ENCODE results near the gene CCNO. TPM values are rescaled to one million over a fixed set of nuclear protein-coding genes. Genes with fewer than 3 reads are reported as not detected.

Gene CCNO
- not detected for total RNA-seq

GRCh38 chr5:55232985-55233928 lies at the start of gene CCNO:
Gene CCNO (minus strand): TSS chr5:55233608. CDS start chr5:55233523, 85 bp downstream.
- H3K4me3 Mint-ChIP-seq, result peak within 1 kb of the TSS; percentile 90
- H3K36me3 Mint-ChIP-seq, result no peaks in the 10 kb centered on the region
- no peak for DNase-seq (ENCODE audit: low spot score)
- peaks cover 18 to 24% of the 10 kb centered on the region in 2 donors for H3K4me1 Mint-ChIP-seq (ENCODE audit: low read depth in 2 of 2)
- H3K27me3 Mint-ChIP-seq, result peaks cover 56 to 69% of the 10 kb centered on the region in 2 donors
- H3K9me3 Mint-ChIP-seq, result no peaks in the 10 kb centered on the region
- peak within 1 kb of the TSS in 1 of 2 donors; percentile 50 for H3K27ac Mint-ChIP-seq
- peak; percentile 91 to 93 for ATAC-seq

GRCh38 chr5:55278778-55279177 lies 45.4 kb upstream of the CCNO start:
- Mint-ChIP-seq H3K4me1 (ENCODE audit: low read depth in 2 of 2) (no peaks in the 10 kb centered on the region), H3K9me3 (no peaks in the 10 kb centered on the region), H3K36me3 (peaks cover 30% of the 10 kb centered on the region), H3K27ac (no peak overlapping the region), H3K27me3 (no peaks in the 10 kb centered on the region), H3K4me3 (no peak overlapping the region)
- DNase-seq (ENCODE audit: low spot score) (no peak), ATAC-seq (no peak)

GRCh38 chr5:55276771-55277170 lies 43.4 kb upstream of the CCNO start:
- Mint-ChIP-seq H3K4me3 (no peak overlapping the region), H3K27ac (no peak overlapping the region), H3K4me1 (ENCODE audit: low read depth in 2 of 2) (no peaks in the 10 kb centered on the region), H3K27me3 (no peaks in the 10 kb centered on the region), H3K36me3 (peaks cover 26% of the 10 kb centered on the region), H3K9me3 (no peaks in the 10 kb centered on the region)
- DNase-seq (ENCODE audit: low spot score) (no peak), ATAC-seq (no peak)

- Mint-ChIP-seq H3K27ac (no peak overlapping the region), H3K36me3 (peaks cover 13% of the 10 kb centered on the region), H3K27me3 (no peaks in the 10 kb centered on the region), H3K4me1 (ENCODE audit: low read depth in 2 of 2) (no peaks in the 10 kb centered on the region), H3K4me3 (no peak overlapping the region), H3K9me3 (no peaks in the 10 kb centered on the region)
- DNase-seq (ENCODE audit: low spot score) (no peak), ATAC-seq (no peak)
These were observed 24.9 kb upstream of the CCNO start for GRCh38 chr5:55258339-55258738.

- ATAC-seq (no peak), DNase-seq (ENCODE audit: low spot score) (no peak)
- no peak overlapping the region for H3K27ac Mint-ChIP-seq
- no peak overlapping the region for H3K4me3 Mint-ChIP-seq
- peaks cover 13% of the 10 kb centered on the region for H3K36me3 Mint-ChIP-seq
- H3K27me3 Mint-ChIP-seq, result no peaks in the 10 kb centered on the region
- no peaks in the 10 kb centered on the region for H3K9me3 Mint-ChIP-seq
- H3K4me1 Mint-ChIP-seq (ENCODE audit: low read depth in 2 of 2), result no peaks in the 10 kb centered on the region
These were observed 21.4 kb upstream of the CCNO start for GRCh38 chr5:55254802-55255201.

- Mint-ChIP-seq H3K9me3 (peaks cover 3% of the 10 kb centered on the region), H3K27ac (no peak overlapping the region), H3K4me1 (ENCODE audit: low read depth in 2 of 2) (no peaks in the 10 kb centered on the region), H3K36me3 (peaks cover 22% of the 10 kb centered on the region), H3K4me3 (no peak overlapping the region), H3K27me3 (peaks cover 0 to 7% of the 10 kb centered on the region in 2 donors)
- no peak for DNase-seq (ENCODE audit: low spot score)
- no peak for ATAC-seq
These were observed 16.7 kb upstream of the CCNO start for GRCh38 chr5:55250064-55250463.

- H3K4me1 Mint-ChIP-seq (ENCODE audit: low read depth in 2 of 2), result no peaks in the 10 kb centered on the region
- no peaks in the 10 kb centered on the region for H3K9me3 Mint-ChIP-seq
- no peaks in the 10 kb centered on the region for H3K36me3 Mint-ChIP-seq
- no peak for DNase-seq (ENCODE audit: low spot score)
- no peak overlapping the region for H3K27ac Mint-ChIP-seq
- no peak for ATAC-seq
- H3K27me3 Mint-ChIP-seq, result peaks cover 18 to 25% of the 10 kb centered on the region in 2 donors
- no peak overlapping the region for H3K4me3 Mint-ChIP-seq
These were observed 8.3 kb upstream of the CCNO start for GRCh38 chr5:55241746-55242145.

- H3K27me3 Mint-ChIP-seq, result peaks cover 35 to 43% of the 10 kb centered on the region in 2 donors
- no peaks in the 10 kb centered on the region for H3K9me3 Mint-ChIP-seq
- DNase-seq (ENCODE audit: low spot score) (no peak), ATAC-seq (no peak)
- peaks cover 13 to 15% of the 10 kb centered on the region in 2 donors for H3K4me1 Mint-ChIP-seq (ENCODE audit: low read depth in 2 of 2)
- no peak overlapping the region for H3K4me3 Mint-ChIP-seq
- no peak overlapping the region for H3K27ac Mint-ChIP-seq
- no peaks in the 10 kb centered on the region for H3K36me3 Mint-ChIP-seq
These were observed 3.4 kb upstream of the CCNO start for GRCh38 chr5:55236800-55237199.

- Mint-ChIP-seq H3K36me3 (no peaks in the 10 kb centered on the region), H3K9me3 (no peaks in the 10 kb centered on the region), H3K27me3 (peaks cover 53 to 68% of the 10 kb centered on the region in 2 donors), H3K4me1 (ENCODE audit: low read depth in 2 of 2) (peaks cover 18 to 23% of the 10 kb centered on the region in 2 donors), H3K27ac (no peak overlapping the region), H3K4me3 (peak overlapping the region; percentile 81)
- no peak for ATAC-seq
- no peak for DNase-seq (ENCODE audit: low spot score)
These were observed 803 bp upstream of the CCNO start for GRCh38 chr5:55234121-55234700.

GRCh38 chr5:55232271-55232984 lies 980 bp downstream of the CCNO start:
- ATAC-seq, result no peak
- peak overlapping the region in 1 of 2 donors; percentile 50 for H3K27ac Mint-ChIP-seq

GRCh38 chr5:55231919-55232270 lies 1.5 kb downstream of the CCNO start:
- Mint-ChIP-seq H3K27ac (peak overlapping the region in 1 of 2 donors; percentile 50), H3K4me1 (ENCODE audit: low read depth in 2 of 2) (peaks cover 22 to 30% of the 10 kb centered on the region in 2 donors), H3K36me3 (no peaks in the 10 kb centered on the region), H3K4me3 (peak overlapping the region; percentile 90), H3K27me3 (peaks cover 59 to 73% of the 10 kb centered on the region in 2 donors), H3K9me3 (no peaks in the 10 kb centered on the region)
- DNase-seq (ENCODE audit: low spot score) (no peak), ATAC-seq (no peak)

More at GRCh38 chr5:55232271-55232984, 980 bp downstream of the CCNO start:
- Mint-ChIP-seq H3K36me3 (no peaks in the 10 kb centered on the region), H3K4me3 (peak overlapping the region; percentile 90), H3K4me1 (ENCODE audit: low read depth in 2 of 2) (peaks cover 22 to 30% of the 10 kb centered on the region in 2 donors), H3K9me3 (no peaks in the 10 kb centered on the region), H3K27me3 (peaks cover 61 to 76% of the 10 kb centered on the region in 2 donors)
- DNase-seq (ENCODE audit: low spot score), result no peak

GRCh38 chr5:55231029-55231918 lies 2.1 kb downstream of the CCNO start:
- ATAC-seq, result no peak
- H3K27me3 Mint-ChIP-seq, result peaks cover 58 to 70% of the 10 kb centered on the region in 2 donors
- H3K36me3 Mint-ChIP-seq, result no peaks in the 10 kb centered on the region
- peak overlapping the region; percentile 90 for H3K4me3 Mint-ChIP-seq
- H3K9me3 Mint-ChIP-seq, result no peaks in the 10 kb centered on the region
- H3K4me1 Mint-ChIP-seq (ENCODE audit: low read depth in 2 of 2), result peaks cover 23 to 31% of the 10 kb centered on the region in 2 donors
- DNase-seq (ENCODE audit: low spot score), result no peak
- peak overlapping the region in 1 of 2 donors; percentile 50 for H3K27ac Mint-ChIP-seq

GRCh38 chr5:55230086-55230629 lies 3.2 kb downstream of the CCNO start:
- no peaks in the 10 kb centered on the region for H3K36me3 Mint-ChIP-seq
- no peaks in the 10 kb centered on the region for H3K9me3 Mint-ChIP-seq
- peaks cover 65 to 75% of the 10 kb centered on the region in 2 donors for H3K27me3 Mint-ChIP-seq
- peaks cover 28 to 34% of the 10 kb centered on the region in 2 donors for H3K4me1 Mint-ChIP-seq (ENCODE audit: low read depth in 2 of 2)
- DNase-seq (ENCODE audit: low spot score) (no peak), ATAC-seq (no peak)
- H3K27ac Mint-ChIP-seq, result no peak overlapping the region
- no peak overlapping the region for H3K4me3 Mint-ChIP-seq

All from natural killer cell treated with Interleukin-12 subunit alpha and Interleukin-12 subunit beta and Interleukin-15 and Interleukin-18, amount 100 ng/mL, for 72 hours (primary cell).